SK-N-SH treated with all-trans-retinoic acid at 6 μM for 48 hours (cell line): ENCODE results near the gene CDK5RAP3.

Experiments used
- ATAC-seq: fragments of 200-7000 bp; cut with Tn5 transposase; 3 replicates; pipeline ENCODE4 v1.9.1; 2020; ENCODE audit warnings: mild to moderate bottlenecking, moderate library complexity
- ARNTL ChIP-seq: fragments of 450-650 bp; formaldehyde crosslinking; IDR thresholded peaks from 2 replicates; pipeline ENCODE4 v1.5.0; 2020; ENCODE audit warnings: low read depth, mild to moderate bottlenecking, moderate library complexity, borderline replicate concordance
- BACH2 ChIP-seq: fragments of 250-450 bp; sonication (Bioruptor Pico); IDR thresholded peaks from 2 replicates; pipeline ENCODE4 v1.9.0; 2021; ENCODE audit warnings: mild to moderate bottlenecking, borderline replicate concordance
- CSDC2 ChIP-seq: fragments of 250-450 bp; sonication (Bioruptor Pico); IDR thresholded peaks from 2 replicates; pipeline ENCODE4 v1.5.0; 2020; ENCODE audit warnings: mild to moderate bottlenecking, moderate library complexity
- CSRNP3 ChIP-seq: fragments of 250-450 bp; sonication (Bioruptor Pico); IDR thresholded peaks from 2 replicates; pipeline ENCODE4 v1.5.1; 2021; ENCODE audit warnings: mild to moderate bottlenecking, moderate library complexity
- ESRRG ChIP-seq: fragments of 250-450 bp; sonication (Bioruptor Pico); IDR thresholded peaks from 2 replicates; pipeline ENCODE4 v1.6.1; 2021; ENCODE audit warnings: mild to moderate bottlenecking
- GLIS3 ChIP-seq: fragments of 250-450 bp; sonication (Bioruptor Pico); IDR thresholded peaks from 2 replicates; pipeline ENCODE4 v1.5.0; 2020; ENCODE audit warnings: mild to moderate bottlenecking, moderate library complexity
- ISL1 ChIP-seq: fragments of 250-450 bp; sonication (Bioruptor Pico); IDR thresholded peaks from 2 replicates; pipeline ENCODE4 v2.1.2; 2022; ENCODE audit warnings: mild to moderate bottlenecking, moderate library complexity
- OSR1 ChIP-seq: fragments of 250-450 bp; sonication (Bioruptor Pico); IDR thresholded peaks from 2 replicates; pipeline ENCODE4 v1.8.0; 2022; ENCODE audit warnings: moderate library complexity, mild to moderate bottlenecking, inconsistent platforms
- PATZ1 ChIP-seq: fragments of 250-450 bp; sonication (Bioruptor Pico); IDR thresholded peaks from 2 replicates; pipeline ENCODE4 v1.8.0; 2020; ENCODE audit warnings: mild to moderate bottlenecking, moderate library complexity, borderline replicate concordance
- POU6F1 ChIP-seq: fragments of 250-450 bp; sonication (Bioruptor Pico); IDR thresholded peaks from 2 replicates; pipeline ENCODE4 v1.8.0; 2021; ENCODE audit warnings: low read depth, mild to moderate bottlenecking, moderate library complexity, borderline replicate concordance
- PPARA ChIP-seq: fragments of 250-450 bp; sonication (Bioruptor Pico); IDR thresholded peaks from 2 replicates; pipeline ENCODE4 v1.5.0; 2020; ENCODE audit warnings: mild to moderate bottlenecking, borderline replicate concordance
- RARB ChIP-seq: fragments of 250-450 bp; sonication (Bioruptor Pico); IDR thresholded peaks from 2 replicates; pipeline ENCODE4 v1.8.0; 2021; ENCODE audit warnings: mild to moderate bottlenecking, moderate library complexity
- SNAI2 ChIP-seq: fragments of 250-450 bp; sonication (Bioruptor Pico); IDR thresholded peaks from 2 replicates; pipeline ENCODE4 v1.5.0; 2020; ENCODE audit warnings: mild to moderate bottlenecking, moderate library complexity
- TOX ChIP-seq: fragments of 250-450 bp; sonication (Bioruptor Pico); IDR thresholded peaks from 2 replicates; pipeline ENCODE4 v1.8.0; 2021; ENCODE audit warnings: mild to moderate bottlenecking, moderate library complexity, borderline replicate concordance
- TSHZ2 ChIP-seq: fragments of 250-450 bp; sonication (Bioruptor Pico); IDR thresholded peaks from 2 replicates; pipeline ENCODE4 v1.5.0; 2020; ENCODE audit warnings: mild to moderate bottlenecking, moderate library complexity
- ZC3H10 ChIP-seq: fragments of 250-450 bp; sonication (Bioruptor Pico); IDR thresholded peaks from 2 replicates; pipeline ENCODE4 v1.5.1; 2021; ENCODE audit warnings: mild to moderate bottlenecking, moderate library complexity
- ZFP3 ChIP-seq: fragments of 250-450 bp; sonication (Bioruptor Pico); IDR thresholded peaks from 2 replicates; pipeline ENCODE4 v1.5.0; 2020; ENCODE audit warnings: mild to moderate bottlenecking, moderate library complexity
- ZFP30 ChIP-seq: fragments of 450-650 bp; formaldehyde crosslinking; IDR thresholded peaks from 2 replicates; pipeline ENCODE4 v1.5.0; 2022; ENCODE audit warnings: mild to moderate bottlenecking, moderate library complexity
- ZNF565 ChIP-seq: fragments of 450-650 bp; formaldehyde crosslinking; conservative IDR thresholded peaks from 2 replicates; pipeline ENCODE4 v1.5.0; 2020; ENCODE audit warnings: low read depth, mild to moderate bottlenecking, moderate library complexity
- ZNF70 ChIP-seq: fragments of 450-650 bp; formaldehyde crosslinking; IDR thresholded peaks from 2 replicates; pipeline ENCODE4 v1.5.0; 2020; ENCODE audit warnings: mild to moderate bottlenecking, moderate library complexity
- ZNF8 ChIP-seq: fragments of 450-650 bp; formaldehyde crosslinking; IDR thresholded peaks from 2 replicates; pipeline ENCODE4 v1.5.0; 2020; ENCODE audit warnings: mild to moderate bottlenecking, moderate library complexity
- TF ChIP-seq, protein P1 (sequence below): fragments of 250-450 bp; sonication (Bioruptor Pico); IDR thresholded peaks from 2 replicates; pipeline ENCODE4 v1.5.1; 2020; ENCODE audit warnings: low read depth, mild to moderate bottlenecking, moderate library complexity

CDK5RAP3 gene

DNA sequence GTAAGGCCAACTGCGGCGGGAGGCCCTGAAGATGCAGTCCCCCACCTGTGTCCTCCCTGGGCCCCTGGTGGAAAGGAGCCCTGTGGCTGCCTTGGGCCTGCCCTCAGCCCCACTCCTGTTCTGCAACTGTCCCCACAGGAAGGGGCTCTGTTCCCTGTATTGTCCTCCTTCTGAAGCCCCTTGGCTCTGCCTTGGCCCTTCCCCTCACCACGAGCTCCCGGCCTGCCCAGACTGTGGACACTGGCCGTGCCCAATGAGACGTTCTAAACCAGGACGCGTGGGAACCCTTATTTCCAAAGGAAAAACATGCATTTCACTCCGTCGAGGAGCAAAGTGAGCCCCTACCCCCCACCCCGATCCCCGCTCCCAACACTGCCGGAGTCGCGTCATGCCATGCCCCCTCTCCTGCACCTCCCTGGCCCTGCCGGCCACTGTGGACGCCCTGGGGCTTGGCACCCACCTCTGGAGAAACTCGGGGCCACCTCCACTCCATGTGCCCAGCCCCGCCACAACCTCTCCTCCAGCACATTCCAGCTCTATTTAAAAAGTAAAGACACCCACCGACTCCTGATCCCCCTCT, 43.0 kb upstream of the CDK5RAP3 start:
- TF ChIP-seq ZC3H10 (no peak), SNAI2 (no peak), TOX (CRISPR knock-in tag) (no peak), ZNF8 (CRISPR knock-in tag) (no peak), ISL1 (no peak), RARB (CRISPR knock-in tag) (no peak), ESRRG (no peak), ZFP30 (CRISPR knock-in tag) (no peak), ZNF565 (no peak), ZNF70 (CRISPR knock-in tag) (no peak), BACH2 (no peak), GLIS3 (no peak), CSDC2 (CRISPR knock-in tag) (no peak), ZFP3 (CRISPR knock-in tag) (no peak), CSRNP3 (no peak), ARNTL (CRISPR knock-in tag) (no peak), POU6F1 (CRISPR knock-in tag) (no peak), OSR1 (no peak)
- TF ChIP-seq, protein P1, sequence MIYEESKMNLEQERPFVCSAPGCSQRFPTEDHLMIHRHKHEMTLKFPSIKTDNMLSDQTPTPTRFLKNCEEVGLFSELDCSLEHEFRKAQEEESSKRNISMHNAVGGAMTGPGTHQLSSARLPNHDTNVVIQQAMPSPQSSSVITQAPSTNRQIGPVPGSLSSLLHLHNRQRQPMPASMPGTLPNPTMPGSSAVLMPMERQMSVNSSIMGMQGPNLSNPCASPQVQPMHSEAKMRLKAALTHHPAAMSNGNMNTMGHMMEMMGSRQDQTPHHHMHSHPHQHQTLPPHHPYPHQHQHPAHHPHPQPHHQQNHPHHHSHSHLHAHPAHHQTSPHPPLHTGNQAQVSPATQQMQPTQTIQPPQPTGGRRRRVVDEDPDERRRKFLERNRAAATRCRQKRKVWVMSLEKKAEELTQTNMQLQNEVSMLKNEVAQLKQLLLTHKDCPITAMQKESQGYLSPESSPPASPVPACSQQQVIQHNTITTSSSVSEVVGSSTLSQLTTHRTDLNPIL (CRISPR knock-in tag), result no peak
- no peak for ATAC-seq

GRCh38 chr17:47928415-47928814, 42.5 kb upstream of the CDK5RAP3 start:
- no peak for ATAC-seq

More at GRCh38 chr17:47928415-47928814, 42.5 kb upstream of the CDK5RAP3 start:
- no peak for TF ChIP-seq OSR1
- no peak for TF ChIP-seq ZFP30 (CRISPR knock-in tag)
- TF ChIP-seq ESRRG, result no peak
- TF ChIP-seq PATZ1 (CRISPR knock-in tag), result no peak
- TF ChIP-seq, protein P1 (CRISPR knock-in tag), result no peak
- TF ChIP-seq PPARA, result no peak
- TF ChIP-seq ZNF8 (CRISPR knock-in tag), result no peak
- no peak for TF ChIP-seq TSHZ2 (CRISPR knock-in tag)
- no peak for TF ChIP-seq ZFP3 (CRISPR knock-in tag)
- no peak for TF ChIP-seq BACH2
- TF ChIP-seq ZNF565, result no peak
- TF ChIP-seq RARB (CRISPR knock-in tag), result no peak
- TF ChIP-seq POU6F1 (CRISPR knock-in tag), result no peak
